HEK293 (cell line): Measurements from ENCODE around the gene PRRT2.

ENCODE experiments used
- GFI1B ChIP-seq: fragments of 450-650 bp; formaldehyde crosslinking; IDR thresholded peaks from 2 replicates; pipeline ENCODE4 v1.5.1; 2016; ENCODE audit warnings: missing biosample characterization, missing genetic modification characterization
- WT1 ChIP-seq: fragments of 450-650 bp; formaldehyde crosslinking; IDR thresholded peaks from 2 replicates; pipeline ENCODE4 v1.5.1; 2016; ENCODE audit warnings: missing biosample characterization, missing genetic modification characterization
- ZBTB7A ChIP-seq: fragments of 450-650 bp; formaldehyde crosslinking; IDR thresholded peaks from 2 replicates; pipeline ENCODE4 v1.5.1; 2016; ENCODE audit warnings: low read depth, missing biosample characterization, missing genetic modification characterization
- ZNF10 ChIP-seq: fragments of 450-650 bp; formaldehyde crosslinking; IDR thresholded peaks from 2 replicates; pipeline ENCODE4 v1.5.1; 2017; ENCODE audit warnings: missing biosample characterization, missing genetic modification characterization
- ZNF146 ChIP-seq: fragments of 450-650 bp; formaldehyde crosslinking; IDR thresholded peaks from 2 replicates; pipeline ENCODE4 v1.5.1; 2016; ENCODE audit warnings: missing biosample characterization, missing genetic modification characterization
- ZNF157 ChIP-seq: fragments of 450-650 bp; formaldehyde crosslinking; IDR thresholded peaks from 2 replicates; pipeline ENCODE4 v1.5.1; 2016; ENCODE audit warnings: missing biosample characterization, missing genetic modification characterization
- ZNF2 ChIP-seq: fragments of 450-650 bp; formaldehyde crosslinking; IDR thresholded peaks from 2 replicates; pipeline ENCODE4 v1.5.1; 2016; ENCODE audit warnings: missing biosample characterization, missing genetic modification characterization
- ZNF24 ChIP-seq: fragments of 450-650 bp; formaldehyde crosslinking; IDR thresholded peaks from 2 replicates; pipeline ENCODE4 v1.5.1; 2016; ENCODE audit warnings: missing biosample characterization, missing genetic modification characterization
- ZNF311 ChIP-seq: fragments of 450-650 bp; formaldehyde crosslinking; IDR thresholded peaks from 2 replicates; pipeline ENCODE4 v1.5.1; 2017; ENCODE audit warnings: missing biosample characterization, missing genetic modification characterization, borderline replicate concordance
- ZNF324 ChIP-seq: fragments of 450-650 bp; formaldehyde crosslinking; IDR thresholded peaks from 2 replicates; pipeline ENCODE4 v1.5.1; 2016; ENCODE audit warnings: missing biosample characterization, missing genetic modification characterization
- ZNF354C ChIP-seq: fragments of 450-650 bp; formaldehyde crosslinking; IDR thresholded peaks from 2 replicates; pipeline ENCODE4 v1.5.1; 2016; ENCODE audit warnings: missing biosample characterization, missing genetic modification characterization, low read depth, borderline replicate concordance
- ZNF366 ChIP-seq: fragments of 450-650 bp; formaldehyde crosslinking; conservative IDR thresholded peaks from 2 replicates; pipeline ENCODE4 v1.5.1; 2016; ENCODE audit warnings: missing biosample characterization, missing genetic modification characterization
- ZNF391 ChIP-seq: fragments of 450-650 bp; formaldehyde crosslinking; IDR thresholded peaks from 2 replicates; pipeline ENCODE4 v1.5.1; 2016; ENCODE audit warnings: low read depth, missing biosample characterization, missing genetic modification characterization, borderline replicate concordance
- ZNF394 ChIP-seq: fragments of 450-650 bp; formaldehyde crosslinking; IDR thresholded peaks from 2 replicates; pipeline ENCODE4 v1.5.1; 2016; ENCODE audit warnings: missing biosample characterization, missing genetic modification characterization, mild to moderate bottlenecking, moderate library complexity, borderline replicate concordance
- ZNF501 ChIP-seq: fragments of 450-650 bp; formaldehyde crosslinking; IDR thresholded peaks from 2 replicates; pipeline ENCODE4 v1.5.1; 2016; ENCODE audit warnings: missing biosample characterization, missing genetic modification characterization
- ZNF521 ChIP-seq: fragments of 450-650 bp; formaldehyde crosslinking; IDR thresholded peaks from 2 replicates; pipeline ENCODE4 v1.5.1; 2017; ENCODE audit warnings: missing biosample characterization, mild to moderate bottlenecking, missing genetic modification characterization
- ZNF596 ChIP-seq: fragments of 450-650 bp; IDR thresholded peaks from 2 replicates; pipeline ENCODE4 v1.5.0; 2018; ENCODE audit warnings: missing biosample characterization, mild to moderate bottlenecking, missing genetic modification characterization, moderate library complexity
- ZNF600 ChIP-seq: fragments of 450-650 bp; formaldehyde crosslinking; IDR thresholded peaks from 2 replicates; pipeline ENCODE4 v1.5.1; 2016; ENCODE audit warnings: missing biosample characterization, missing genetic modification characterization
- ZNF624 ChIP-seq: fragments of 450-650 bp; formaldehyde crosslinking; IDR thresholded peaks from 2 replicates; pipeline ENCODE4 v1.5.1; 2017; ENCODE audit warnings: missing biosample characterization, missing genetic modification characterization
- ZNF629 ChIP-seq: fragments of 450-650 bp; formaldehyde crosslinking; IDR thresholded peaks from 2 replicates; pipeline ENCODE4 v1.5.1; 2017; ENCODE audit warnings: missing biosample characterization, missing genetic modification characterization
- ZSCAN16 ChIP-seq: fragments of 450-650 bp; formaldehyde crosslinking; IDR thresholded peaks from 2 replicates; pipeline ENCODE4 v1.5.1; 2016; ENCODE audit warnings: missing biosample characterization, missing genetic modification characterization
- TF ChIP-seq, protein P1 (sequence below): fragments of 450-650 bp; formaldehyde crosslinking; IDR thresholded peaks from 2 replicates; pipeline ENCODE4 v1.5.1; 2017; ENCODE audit warnings: missing biosample characterization, missing genetic modification characterization
- TF ChIP-seq, protein P2 (sequence below): fragments of 450-650 bp; formaldehyde crosslinking; IDR thresholded peaks from 2 replicates; pipeline ENCODE4 v1.5.0; 2017; ENCODE audit warnings: missing biosample characterization, missing genetic modification characterization, borderline replicate concordance
- TF ChIP-seq, protein P3 (sequence below): fragments of 450-650 bp; formaldehyde crosslinking; IDR thresholded peaks from 2 replicates; pipeline ENCODE4 v1.5.1; 2016; ENCODE audit warnings: missing biosample characterization, missing genetic modification characterization
- TF ChIP-seq, protein P4 (sequence below): fragments of 450-650 bp; IDR thresholded peaks from 2 replicates; pipeline ENCODE4 v1.5.1; 2018; ENCODE audit warnings: missing biosample characterization, missing genetic modification characterization
- TF ChIP-seq, protein P5 (sequence below): fragments of 450-650 bp; formaldehyde crosslinking; IDR thresholded peaks from 2 replicates; pipeline ENCODE4 v1.5.1; 2017; ENCODE audit warnings: missing biosample characterization, missing genetic modification characterization
- TF ChIP-seq, protein P6 (sequence below): fragments of 450-650 bp; formaldehyde crosslinking; conservative IDR thresholded peaks from 2 replicates; pipeline ENCODE4 v1.5.1; 2016; ENCODE audit warnings: low read depth, missing biosample characterization, missing genetic modification characterization

Gene PRRT2

DNA sequence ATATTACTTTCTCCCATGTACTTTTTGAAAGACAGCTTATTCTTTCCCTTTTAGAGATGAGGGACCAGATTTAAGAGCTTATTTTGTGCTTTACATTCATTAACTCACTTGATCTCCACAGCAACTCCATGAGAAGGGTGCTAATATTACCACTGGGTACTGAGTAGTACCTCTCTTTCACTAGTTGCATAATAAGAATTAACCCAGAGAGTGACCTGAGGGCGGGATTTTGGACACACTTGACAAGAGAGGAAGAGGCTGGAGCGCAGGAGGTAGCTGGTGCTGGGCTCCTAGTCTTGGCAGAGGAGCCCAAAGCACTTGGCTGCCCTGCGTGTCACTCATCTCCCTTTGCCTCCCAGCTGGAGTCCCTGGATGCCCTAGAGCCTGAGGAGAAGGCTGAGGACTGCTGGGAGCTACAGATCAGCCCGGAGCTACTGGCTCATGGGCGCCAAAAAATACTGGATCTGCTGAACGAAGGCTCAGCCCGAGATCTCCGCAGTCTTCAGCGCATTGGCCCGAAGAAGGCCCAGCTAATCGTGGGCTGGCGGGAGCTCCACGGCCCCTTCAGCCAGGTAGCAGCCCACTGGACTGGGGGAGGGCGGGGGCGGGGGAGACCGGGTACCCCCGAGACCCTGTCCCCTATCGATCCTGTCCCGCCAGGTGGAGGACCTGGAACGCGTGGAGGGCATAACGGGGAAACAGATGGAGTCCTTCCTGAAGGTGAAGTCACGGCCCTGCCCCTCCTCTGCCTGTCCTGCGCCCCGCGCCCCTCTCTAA, 7.3 kb upstream of the PRRT2 start (continued):
- TF ChIP-seq, protein P1, sequence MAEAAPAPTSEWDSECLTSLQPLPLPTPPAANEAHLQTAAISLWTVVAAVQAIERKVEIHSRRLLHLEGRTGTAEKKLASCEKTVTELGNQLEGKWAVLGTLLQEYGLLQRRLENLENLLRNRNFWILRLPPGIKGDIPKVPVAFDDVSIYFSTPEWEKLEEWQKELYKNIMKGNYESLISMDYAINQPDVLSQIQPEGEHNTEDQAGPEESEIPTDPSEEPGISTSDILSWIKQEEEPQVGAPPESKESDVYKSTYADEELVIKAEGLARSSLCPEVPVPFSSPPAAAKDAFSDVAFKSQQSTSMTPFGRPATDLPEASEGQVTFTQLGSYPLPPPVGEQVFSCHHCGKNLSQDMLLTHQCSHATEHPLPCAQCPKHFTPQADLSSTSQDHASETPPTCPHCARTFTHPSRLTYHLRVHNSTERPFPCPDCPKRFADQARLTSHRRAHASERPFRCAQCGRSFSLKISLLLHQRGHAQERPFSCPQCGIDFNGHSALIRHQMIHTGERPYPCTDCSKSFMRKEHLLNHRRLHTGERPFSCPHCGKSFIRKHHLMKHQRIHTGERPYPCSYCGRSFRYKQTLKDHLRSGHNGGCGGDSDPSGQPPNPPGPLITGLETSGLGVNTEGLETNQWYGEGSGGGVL (tag by site-specific recombination) = no peak
- TF ChIP-seq, protein P2, sequence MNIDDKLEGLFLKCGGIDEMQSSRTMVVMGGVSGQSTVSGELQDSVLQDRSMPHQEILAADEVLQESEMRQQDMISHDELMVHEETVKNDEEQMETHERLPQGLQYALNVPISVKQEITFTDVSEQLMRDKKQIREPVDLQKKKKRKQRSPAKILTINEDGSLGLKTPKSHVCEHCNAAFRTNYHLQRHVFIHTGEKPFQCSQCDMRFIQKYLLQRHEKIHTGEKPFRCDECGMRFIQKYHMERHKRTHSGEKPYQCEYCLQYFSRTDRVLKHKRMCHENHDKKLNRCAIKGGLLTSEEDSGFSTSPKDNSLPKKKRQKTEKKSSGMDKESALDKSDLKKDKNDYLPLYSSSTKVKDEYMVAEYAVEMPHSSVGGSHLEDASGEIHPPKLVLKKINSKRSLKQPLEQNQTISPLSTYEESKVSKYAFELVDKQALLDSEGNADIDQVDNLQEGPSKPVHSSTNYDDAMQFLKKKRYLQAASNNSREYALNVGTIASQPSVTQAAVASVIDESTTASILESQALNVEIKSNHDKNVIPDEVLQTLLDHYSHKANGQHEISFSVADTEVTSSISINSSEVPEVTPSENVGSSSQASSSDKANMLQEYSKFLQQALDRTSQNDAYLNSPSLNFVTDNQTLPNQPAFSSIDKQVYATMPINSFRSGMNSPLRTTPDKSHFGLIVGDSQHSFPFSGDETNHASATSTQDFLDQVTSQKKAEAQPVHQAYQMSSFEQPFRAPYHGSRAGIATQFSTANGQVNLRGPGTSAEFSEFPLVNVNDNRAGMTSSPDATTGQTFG = no peak
- TF ChIP-seq ZNF391 (tag by site-specific recombination) = no peak
- no peak; the same call in 1 of the 2 replicates for TF ChIP-seq ZNF600 (tag by site-specific recombination)
- TF ChIP-seq ZNF394 (tag by site-specific recombination) = no peak
- TF ChIP-seq ZNF366 (tag by site-specific recombination) = no peak
- TF ChIP-seq, protein P3, sequence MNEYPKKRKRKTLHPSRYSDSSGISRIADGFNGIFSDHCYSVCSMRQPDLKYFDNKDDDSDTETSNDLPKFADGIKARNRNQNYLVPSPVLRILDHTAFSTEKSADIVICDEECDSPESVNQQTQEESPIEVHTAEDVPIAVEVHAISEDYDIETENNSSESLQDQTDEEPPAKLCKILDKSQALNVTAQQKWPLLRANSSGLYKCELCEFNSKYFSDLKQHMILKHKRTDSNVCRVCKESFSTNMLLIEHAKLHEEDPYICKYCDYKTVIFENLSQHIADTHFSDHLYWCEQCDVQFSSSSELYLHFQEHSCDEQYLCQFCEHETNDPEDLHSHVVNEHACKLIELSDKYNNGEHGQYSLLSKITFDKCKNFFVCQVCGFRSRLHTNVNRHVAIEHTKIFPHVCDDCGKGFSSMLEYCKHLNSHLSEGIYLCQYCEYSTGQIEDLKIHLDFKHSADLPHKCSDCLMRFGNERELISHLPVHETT = no peak
- no peak for TF ChIP-seq GFI1B (tag by site-specific recombination)
- TF ChIP-seq ZBTB7A (tag by site-specific recombination) = peak; percentile 80
- no peak for TF ChIP-seq ZNF521 (tag by site-specific recombination)
- TF ChIP-seq ZNF10 (tag by site-specific recombination) = no peak
- no peak for TF ChIP-seq ZNF2 (tag by site-specific recombination)
- TF ChIP-seq WT1 = no peak
- no peak for TF ChIP-seq ZNF311
- no peak; the same call in 1 of the 2 replicates for TF ChIP-seq ZNF146
- TF ChIP-seq ZSCAN16 (tag by site-specific recombination) = no peak
- no peak for TF ChIP-seq ZNF596 (tag by site-specific recombination)
- TF ChIP-seq ZNF501 (tag by site-specific recombination) = no peak
- no peak for TF ChIP-seq ZNF24
- no peak for TF ChIP-seq ZNF629 (tag by site-specific recombination)
- TF ChIP-seq, protein P4, sequence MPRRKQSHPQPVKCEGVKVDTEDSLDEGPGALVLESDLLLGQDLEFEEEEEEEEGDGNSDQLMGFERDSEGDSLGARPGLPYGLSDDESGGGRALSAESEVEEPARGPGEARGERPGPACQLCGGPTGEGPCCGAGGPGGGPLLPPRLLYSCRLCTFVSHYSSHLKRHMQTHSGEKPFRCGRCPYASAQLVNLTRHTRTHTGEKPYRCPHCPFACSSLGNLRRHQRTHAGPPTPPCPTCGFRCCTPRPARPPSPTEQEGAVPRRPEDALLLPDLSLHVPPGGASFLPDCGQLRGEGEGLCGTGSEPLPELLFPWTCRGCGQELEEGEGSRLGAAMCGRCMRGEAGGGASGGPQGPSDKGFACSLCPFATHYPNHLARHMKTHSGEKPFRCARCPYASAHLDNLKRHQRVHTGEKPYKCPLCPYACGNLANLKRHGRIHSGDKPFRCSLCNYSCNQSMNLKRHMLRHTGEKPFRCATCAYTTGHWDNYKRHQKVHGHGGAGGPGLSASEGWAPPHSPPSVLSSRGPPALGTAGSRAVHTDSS (tag by site-specific recombination) = peak; percentile 40; the same call in 1 of the 2 replicates
- TF ChIP-seq ZNF624 = no peak
- TF ChIP-seq ZNF324 (tag by site-specific recombination) = no peak
- no peak for TF ChIP-seq ZNF354C (tag by site-specific recombination)
- TF ChIP-seq, protein P5, sequence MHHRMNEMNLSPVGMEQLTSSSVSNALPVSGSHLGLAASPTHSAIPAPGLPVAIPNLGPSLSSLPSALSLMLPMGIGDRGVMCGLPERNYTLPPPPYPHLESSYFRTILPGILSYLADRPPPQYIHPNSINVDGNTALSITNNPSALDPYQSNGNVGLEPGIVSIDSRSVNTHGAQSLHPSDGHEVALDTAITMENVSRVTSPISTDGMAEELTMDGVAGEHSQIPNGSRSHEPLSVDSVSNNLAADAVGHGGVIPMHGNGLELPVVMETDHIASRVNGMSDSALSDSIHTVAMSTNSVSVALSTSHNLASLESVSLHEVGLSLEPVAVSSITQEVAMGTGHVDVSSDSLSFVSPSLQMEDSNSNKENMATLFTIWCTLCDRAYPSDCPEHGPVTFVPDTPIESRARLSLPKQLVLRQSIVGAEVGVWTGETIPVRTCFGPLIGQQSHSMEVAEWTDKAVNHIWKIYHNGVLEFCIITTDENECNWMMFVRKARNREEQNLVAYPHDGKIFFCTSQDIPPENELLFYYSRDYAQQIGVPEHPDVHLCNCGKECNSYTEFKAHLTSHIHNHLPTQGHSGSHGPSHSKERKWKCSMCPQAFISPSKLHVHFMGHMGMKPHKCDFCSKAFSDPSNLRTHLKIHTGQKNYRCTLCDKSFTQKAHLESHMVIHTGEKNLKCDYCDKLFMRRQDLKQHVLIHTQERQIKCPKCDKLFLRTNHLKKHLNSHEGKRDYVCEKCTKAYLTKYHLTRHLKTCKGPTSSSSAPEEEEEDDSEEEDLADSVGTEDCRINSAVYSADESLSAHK (tag by site-specific recombination) = no peak
- TF ChIP-seq, protein P6, sequence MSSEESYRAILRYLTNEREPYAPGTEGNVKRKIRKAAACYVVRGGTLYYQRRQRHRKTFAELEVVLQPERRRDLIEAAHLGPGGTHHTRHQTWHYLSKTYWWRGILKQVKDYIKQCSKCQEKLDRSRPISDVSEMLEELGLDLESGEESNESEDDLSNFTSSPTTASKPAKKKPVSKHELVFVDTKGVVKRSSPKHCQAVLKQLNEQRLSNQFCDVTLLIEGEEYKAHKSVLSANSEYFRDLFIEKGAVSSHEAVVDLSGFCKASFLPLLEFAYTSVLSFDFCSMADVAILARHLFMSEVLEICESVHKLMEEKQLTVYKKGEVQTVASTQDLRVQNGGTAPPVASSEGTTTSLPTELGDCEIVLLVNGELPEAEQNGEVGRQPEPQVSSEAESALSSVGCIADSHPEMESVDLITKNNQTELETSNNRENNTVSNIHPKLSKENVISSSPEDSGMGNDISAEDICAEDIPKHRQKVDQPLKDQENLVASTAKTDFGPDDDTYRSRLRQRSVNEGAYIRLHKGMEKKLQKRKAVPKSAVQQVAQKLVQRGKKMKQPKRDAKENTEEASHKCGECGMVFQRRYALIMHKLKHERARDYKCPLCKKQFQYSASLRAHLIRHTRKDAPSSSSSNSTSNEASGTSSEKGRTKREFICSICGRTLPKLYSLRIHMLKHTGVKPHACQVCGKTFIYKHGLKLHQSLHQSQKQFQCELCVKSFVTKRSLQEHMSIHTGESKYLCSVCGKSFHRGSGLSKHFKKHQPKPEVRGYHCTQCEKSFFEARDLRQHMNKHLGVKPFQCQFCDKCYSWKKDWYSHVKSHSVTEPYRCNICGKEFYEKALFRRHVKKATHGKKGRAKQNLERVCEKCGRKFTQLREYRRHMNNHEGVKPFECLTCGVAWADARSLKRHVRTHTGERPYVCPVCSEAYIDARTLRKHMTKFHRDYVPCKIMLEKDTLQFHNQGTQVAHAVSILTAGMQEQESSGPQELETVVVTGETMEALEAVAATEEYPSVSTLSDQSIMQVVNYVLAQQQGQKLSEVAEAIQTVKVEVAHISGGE = no peak
- 0 out of 2 replicates have a peak, but pooled peaks have one; percentile 14 for TF ChIP-seq ZNF157
